ENCODE data around the gene ADAR.

DNA sequence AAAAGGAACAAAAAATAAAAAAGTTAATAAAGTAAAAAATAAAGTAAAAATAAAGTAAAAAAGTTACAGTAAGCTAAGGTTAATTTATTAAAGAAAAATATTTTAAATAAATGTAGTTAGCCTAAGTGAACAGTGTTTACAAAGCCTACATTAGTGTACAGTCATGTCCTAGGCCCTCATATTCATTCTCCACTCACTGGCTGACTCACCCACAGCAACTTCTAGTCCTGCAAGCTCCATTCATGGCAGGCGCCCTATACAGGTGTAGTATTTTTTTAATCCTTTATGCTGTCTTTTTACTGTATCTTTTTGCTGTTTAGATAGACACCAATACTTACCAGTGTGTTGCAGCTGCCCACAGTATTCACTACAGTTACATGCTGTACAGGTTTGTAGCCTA is 12.4 kb downstream of the ADAR start:
- no peak for TF ChIP-seq POLR2A (IDR thresholded peaks at IDR 0.05)
- TF ChIP-seq, protein P1, sequence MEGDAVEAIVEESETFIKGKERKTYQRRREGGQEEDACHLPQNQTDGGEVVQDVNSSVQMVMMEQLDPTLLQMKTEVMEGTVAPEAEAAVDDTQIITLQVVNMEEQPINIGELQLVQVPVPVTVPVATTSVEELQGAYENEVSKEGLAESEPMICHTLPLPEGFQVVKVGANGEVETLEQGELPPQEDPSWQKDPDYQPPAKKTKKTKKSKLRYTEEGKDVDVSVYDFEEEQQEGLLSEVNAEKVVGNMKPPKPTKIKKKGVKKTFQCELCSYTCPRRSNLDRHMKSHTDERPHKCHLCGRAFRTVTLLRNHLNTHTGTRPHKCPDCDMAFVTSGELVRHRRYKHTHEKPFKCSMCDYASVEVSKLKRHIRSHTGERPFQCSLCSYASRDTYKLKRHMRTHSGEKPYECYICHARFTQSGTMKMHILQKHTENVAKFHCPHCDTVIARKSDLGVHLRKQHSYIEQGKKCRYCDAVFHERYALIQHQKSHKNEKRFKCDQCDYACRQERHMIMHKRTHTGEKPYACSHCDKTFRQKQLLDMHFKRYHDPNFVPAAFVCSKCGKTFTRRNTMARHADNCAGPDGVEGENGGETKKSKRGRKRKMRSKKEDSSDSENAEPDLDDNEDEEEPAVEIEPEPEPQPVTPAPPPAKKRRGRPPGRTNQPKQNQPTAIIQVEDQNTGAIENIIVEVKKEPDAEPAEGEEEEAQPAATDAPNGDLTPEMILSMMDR (IDR thresholded peaks at IDR 0.05): no peak

Measured in adrenal gland (tissue), 5 donors.